Stomach (tissue), 4 donors: ENCODE results near the gene CLK1.

Experiments
- EP300 ChIP-seq: sonication (generic); formaldehyde crosslinking; IDR thresholded peaks from one replicate; pipeline ENCODE4 v1.6.1; 2017; ENCODE audit warnings: antibody characterized with exemption
- POLR2AphosphoS5 ChIP-seq, 3 donors: sonication (generic); formaldehyde crosslinking; IDR thresholded peaks; one replicate each; pipeline ENCODE4 v1.6.1; 2016; ENCODE audit warnings: antibody characterized with exemption in 3 of 3
- TF ChIP-seq, protein P1 (sequence below), 7 experiments: fragments of 450-650 bp in 4 of 7; fragments of 200-600 bp in 3 of 7; sonication (generic) in 3 of 7; IDR thresholded peaks; one replicate each; pipeline ENCODE4 v1.5.1; 2016 to 2019; ENCODE audit warnings: antibody characterized with exemption in 7 of 7, control low read depth in 2 of 7, mild to moderate bottlenecking in 1 of 7

DNA sequence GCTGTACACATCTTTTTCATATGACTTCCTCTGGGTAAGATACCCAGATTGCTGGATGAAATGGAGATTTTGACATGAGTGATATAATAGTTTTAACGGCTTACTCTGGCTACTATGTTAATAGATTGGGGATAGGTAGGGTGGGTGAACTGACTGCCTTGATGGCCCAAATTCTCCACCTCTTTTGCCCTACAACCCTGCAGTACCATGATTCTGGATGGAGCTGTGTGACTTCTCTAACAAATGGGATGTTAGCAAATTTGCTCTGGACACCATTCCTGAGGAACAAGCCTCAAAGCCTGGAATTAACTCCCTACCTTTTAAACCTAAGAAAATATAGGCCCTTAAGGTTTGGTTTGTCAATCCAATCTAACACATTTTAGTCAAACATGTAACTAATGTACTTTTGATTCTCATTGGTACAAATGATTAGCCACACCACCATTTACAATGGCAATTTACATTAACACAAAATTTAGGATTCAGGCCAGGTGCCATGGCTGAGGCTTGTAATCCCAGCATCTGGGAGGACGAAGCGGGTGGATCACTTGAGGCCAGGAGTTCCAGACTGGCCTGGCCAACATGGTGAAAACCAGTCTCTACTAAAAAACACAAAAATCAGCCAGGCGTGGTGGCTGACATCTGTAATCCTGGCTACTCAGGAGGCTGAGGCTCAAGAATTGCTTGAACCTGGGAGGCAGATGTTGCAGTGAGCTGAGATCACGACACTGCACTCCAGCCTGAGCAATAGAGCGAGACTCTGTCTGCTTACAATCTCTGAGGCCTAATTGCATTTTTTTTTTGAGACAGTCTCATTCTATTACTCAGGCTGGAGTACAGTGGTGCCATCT lies 12.8 kb downstream of the CLK1 start:
- TF ChIP-seq, protein P1, sequence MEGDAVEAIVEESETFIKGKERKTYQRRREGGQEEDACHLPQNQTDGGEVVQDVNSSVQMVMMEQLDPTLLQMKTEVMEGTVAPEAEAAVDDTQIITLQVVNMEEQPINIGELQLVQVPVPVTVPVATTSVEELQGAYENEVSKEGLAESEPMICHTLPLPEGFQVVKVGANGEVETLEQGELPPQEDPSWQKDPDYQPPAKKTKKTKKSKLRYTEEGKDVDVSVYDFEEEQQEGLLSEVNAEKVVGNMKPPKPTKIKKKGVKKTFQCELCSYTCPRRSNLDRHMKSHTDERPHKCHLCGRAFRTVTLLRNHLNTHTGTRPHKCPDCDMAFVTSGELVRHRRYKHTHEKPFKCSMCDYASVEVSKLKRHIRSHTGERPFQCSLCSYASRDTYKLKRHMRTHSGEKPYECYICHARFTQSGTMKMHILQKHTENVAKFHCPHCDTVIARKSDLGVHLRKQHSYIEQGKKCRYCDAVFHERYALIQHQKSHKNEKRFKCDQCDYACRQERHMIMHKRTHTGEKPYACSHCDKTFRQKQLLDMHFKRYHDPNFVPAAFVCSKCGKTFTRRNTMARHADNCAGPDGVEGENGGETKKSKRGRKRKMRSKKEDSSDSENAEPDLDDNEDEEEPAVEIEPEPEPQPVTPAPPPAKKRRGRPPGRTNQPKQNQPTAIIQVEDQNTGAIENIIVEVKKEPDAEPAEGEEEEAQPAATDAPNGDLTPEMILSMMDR (IDR thresholded peaks at IDR 0.05), result no peak
- no peak for TF ChIP-seq EP300
- peak in 1 of 3 donors; percentile 2 for TF ChIP-seq POLR2AphosphoS5 (IDR thresholded peaks at IDR 0.05)
